GM21360 (cell line): Measurements from ENCODE around the gene PSME1.
A peak's percentile ranks its signal among the peaks of the same experiment; 100 is the strongest.

ENCODE experiments used
- ATAC-seq: cut with Tn5 transposase; IDR thresholded peaks from one replicate; pipeline ENCODE4 v1.9.1; 2021; ENCODE audit warnings: mild to moderate bottlenecking, moderate library complexity; ENCODE audit not compliant: unreplicated experiment

The PSME1 gene

GRCh38 chr14:24135834-24136683 lies at the start of gene PSME1:
Gene PSME1, plus strand, starts transcription at chr14:24136194. Its CDS starts 69 bp downstream, at chr14:24136263.
- peak; percentile 70 for ATAC-seq

DNA sequence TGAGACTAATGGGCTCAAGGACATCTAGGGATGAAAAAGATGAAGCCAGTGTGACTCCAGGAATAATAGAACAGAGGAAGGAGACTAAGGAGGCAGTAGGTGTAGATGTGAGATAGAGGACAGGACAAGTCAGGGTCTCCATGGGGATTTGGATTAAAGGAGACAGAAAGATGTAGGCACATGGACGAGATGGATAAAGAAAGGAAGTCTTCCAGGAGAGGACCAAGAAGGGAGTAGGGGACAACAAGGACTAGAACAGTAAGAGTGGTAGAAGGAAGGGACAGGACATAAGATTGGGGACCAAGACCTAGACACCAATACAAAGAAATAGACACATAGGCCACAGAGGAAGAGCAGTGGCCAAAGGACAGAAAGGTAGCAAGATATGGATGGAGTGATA lies 49.0 kb upstream of the PSME1 start:
- no peak for ATAC-seq

DNA sequence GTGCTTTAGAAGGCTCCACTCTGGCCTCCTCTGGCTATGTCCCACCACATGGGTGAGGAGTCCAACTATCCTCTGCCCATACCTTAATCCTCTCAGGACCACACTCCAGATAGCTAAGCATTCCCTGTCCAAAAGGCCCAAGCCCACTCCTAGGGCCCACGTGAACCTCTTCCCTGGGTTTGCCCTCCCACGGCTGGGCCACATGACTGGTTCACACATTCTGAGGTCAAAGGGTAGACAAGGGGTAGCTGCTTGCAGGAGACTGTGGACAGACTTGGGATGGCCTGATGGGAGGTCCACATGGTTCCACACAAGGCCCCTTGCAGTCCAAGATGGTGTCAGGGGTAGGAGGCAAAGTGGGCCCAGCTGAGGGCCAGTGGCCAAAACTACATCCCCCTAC lies 47.9 kb upstream of the PSME1 start:
- no peak for ATAC-seq

- ATAC-seq, result no peak
These were observed 46.1 kb upstream of the PSME1 start for GRCh38 chr14:24089890-24090289.

DNA sequence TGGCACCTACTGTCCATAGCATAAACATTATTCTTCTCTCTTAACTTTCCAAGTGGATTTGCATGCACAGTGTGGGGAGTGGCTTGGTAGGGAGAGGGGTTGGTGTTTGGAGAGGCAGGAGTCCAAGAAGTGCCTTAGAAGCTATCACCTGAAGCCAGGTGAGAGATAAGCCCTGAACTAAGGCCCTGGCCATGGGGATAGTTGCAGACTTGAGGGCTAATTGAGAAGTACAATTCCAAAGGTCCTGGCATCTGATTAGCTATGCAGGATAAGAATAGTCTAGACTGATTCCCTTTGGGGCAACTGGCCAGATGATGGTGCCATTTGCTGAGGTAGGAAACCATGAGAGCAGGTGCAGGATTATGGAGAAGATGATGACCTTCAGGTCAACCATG lies 43.9 kb upstream of the PSME1 start:
- no peak for ATAC-seq

DNA sequence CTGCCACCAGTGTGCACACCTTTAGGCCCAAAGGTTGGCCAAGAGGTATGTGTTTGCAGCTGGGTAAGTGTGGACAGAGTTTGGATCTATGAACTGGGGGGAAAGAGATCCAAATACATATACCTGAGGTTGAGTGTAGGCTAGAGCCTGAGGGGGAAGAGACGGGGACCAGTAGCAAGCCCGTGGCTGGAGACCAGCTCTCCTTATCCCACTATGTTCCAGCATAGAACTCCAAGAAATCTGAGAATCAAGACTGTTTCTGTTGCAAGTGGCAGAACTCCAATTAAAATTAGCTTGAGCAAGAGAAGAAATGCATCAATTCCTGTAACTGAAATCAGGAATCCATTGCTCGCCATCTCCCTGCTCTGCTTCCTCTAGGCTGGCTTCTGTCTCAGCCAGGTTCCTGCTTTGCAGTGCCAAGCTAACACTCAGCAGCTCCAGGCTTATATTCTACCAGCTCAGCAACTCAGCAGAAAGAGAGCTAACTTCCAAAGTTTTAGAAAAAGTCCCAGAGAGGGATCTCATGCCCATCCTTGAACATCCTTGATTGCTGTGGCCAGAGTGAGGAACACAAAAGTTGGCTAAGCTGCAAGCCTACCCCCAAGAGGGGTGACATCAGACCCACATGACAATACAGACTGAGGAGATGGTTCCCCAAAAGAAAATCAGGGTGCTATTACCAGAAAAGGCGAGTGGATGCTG lies 43.3 kb upstream of the PSME1 start:
- ATAC-seq, result no peak

GRCh38 chr14:24093207-24093900 lies 42.6 kb upstream of the PSME1 start:
- no peak for ATAC-seq

DNA sequence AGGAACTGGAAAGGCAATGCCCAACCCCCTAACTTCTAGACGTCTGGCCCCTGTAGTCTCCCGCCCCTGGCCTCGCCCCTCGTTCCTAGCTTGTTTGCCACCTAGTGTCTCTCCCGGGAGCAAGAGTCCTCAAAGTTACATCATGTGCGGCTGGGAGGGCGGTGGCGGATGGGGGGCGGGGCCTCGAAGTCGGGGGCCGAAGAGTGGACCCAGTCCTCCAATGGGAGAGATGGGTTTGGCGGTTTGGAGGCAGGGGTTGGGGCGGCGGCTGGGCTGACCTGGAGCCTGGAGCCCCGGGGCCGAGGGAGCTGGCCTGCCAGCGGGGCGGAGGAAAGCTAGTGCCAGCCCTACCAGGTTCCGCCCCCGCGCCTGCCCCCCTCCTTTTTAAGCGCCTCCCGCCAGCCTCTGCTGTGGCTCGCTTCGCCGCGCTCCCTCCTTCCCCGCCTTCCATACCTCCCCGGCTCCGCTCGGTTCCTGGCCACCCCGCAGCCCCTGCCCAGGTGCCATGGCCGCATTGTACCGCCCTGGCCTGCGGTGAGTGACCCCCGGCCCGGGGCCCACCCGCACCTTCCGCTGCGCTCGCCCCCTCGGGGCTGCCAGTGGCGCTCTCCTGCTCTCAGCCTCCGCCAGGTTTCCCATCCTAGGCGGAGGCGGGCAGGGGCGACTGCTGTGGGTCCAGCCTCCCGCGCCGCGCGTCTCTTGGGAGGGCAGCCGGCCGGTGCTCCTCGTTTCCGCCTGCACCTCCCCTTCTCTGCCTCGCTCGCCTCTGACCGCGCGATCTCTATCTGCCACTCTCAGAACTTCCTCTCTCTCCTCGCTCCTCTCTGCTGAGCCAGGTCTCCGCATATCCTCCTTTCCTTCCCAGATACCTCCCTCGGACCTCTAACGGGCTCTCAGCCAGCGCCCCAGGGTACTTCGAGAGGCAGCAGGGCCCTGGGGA lies 41.8 kb upstream of the PSME1 start, which contains the start of gene PCK2:
PCK2 (plus strand) TSS at position 411 of the 940 bp plus-strand sequence; CDS start at position 506, 95 bp downstream.
- ATAC-seq, result peak; percentile 52

DNA sequence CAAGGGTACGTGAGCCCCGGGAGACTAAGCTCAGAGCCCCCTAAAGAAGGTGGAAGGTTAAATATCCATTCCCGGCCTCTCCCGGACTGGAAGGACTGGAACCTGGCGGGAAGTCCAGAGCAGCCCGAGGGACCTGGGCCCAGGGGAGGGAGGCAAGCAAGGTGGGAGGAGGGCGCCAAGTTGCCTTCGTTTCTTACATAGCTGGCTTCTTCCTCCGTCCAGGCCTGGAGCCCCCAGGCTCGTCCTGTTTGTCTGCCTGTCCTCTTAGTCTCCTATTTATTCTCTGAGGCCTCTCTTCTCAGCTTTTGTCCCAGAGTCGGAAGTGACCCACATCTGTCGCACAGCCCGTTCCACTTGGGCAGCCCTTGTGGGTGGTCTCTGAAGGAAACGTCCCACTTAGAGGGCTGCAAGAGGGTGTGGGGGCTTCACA lies 41.1 kb upstream of the PSME1 start:
- ATAC-seq, result no peak

DNA sequence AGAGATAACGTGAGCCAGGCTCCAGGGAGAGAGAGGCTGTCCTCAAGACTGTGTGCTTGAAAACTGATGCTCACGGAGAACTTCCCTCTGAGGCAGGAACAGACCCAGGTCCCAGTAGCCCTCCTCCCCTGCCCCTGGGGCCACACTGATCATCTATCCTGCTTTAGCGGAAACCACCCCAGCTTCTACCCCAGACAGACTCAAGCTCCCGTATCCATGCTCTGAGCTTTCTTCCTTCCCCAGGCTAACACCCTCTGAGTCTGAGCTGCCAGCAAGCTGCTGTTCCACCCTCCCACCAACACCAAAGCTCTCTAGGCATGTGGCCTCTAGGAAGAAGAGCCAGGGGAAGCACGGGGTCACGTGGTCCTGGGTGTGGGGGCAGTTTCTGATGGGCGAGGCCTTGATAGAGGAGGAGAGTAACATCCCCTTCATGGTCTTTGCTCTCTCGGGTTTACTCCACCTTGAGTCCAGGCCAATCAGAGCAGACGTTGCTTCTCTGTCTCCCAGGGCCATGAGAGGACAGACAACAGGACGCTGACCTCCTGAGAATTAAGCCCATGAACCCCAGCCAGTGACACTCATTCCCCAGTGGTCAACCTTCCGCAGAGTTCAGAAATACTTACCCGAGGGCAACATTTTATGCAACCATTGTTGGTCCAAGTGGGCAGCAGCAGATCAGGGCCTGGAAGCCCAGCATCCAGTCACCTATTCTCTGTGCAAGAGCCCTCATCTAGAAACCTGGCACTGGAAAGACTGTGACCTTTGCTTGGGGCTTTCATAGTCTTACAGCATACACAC lies 40.5 kb upstream of the PSME1 start:
- ATAC-seq, result peak; percentile 63

DNA sequence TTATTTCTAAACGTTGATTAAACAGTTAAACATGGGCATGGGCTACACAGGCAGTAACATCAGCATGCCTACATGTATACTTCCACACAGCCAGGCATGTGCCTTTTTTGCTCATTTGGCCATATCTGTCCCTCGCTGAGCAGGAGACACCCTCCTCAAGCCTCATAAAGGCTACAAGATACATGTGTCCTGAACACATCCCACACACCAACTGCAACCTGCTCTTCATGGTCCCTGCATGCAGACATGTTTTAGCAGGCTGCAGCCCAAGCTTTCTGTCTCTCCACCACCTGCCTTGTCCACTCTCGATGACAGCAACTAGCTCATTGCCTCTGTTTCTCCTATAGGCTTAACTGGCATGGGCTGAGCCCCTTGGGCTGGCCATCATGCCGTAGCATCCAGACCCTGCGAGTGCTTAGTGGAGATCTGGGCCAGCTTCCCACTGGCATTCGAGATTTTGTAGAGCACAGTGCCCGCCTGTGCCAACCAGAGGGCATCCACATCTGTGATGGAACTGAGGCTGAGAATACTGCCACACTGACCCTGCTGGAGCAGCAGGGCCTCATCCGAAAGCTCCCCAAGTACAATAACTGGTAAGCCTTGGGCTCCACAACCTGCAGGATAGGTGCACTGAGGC lies 39.3 kb upstream of the PSME1 start:
- no peak for ATAC-seq

DNA sequence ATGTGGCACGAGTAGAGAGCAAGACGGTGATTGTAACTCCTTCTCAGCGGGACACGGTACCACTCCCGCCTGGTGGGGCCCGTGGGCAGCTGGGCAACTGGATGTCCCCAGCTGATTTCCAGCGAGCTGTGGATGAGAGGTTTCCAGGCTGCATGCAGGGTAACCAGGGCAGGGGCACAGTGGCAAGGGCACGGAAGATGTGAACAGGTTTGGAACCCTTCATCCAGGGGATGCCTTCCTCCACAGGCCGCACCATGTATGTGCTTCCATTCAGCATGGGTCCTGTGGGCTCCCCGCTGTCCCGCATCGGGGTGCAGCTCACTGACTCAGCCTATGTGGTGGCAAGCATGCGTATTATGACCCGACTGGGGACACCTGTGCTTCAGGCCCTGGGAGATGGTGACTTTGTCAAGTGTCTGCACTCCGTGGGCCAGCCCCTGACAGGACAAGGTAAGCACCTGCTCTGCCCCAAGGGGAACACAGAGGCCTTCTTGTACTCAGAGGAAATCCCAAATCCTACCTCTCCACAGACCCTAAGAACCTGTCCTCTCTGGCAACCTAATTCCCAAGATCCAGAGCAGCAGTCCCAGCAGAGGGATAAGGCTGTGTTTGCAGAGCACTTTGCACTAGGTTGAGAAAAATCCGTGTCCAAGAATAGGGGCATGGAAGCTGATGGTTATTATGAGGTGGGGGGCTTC lies 37.6 kb upstream of the PSME1 start:
- no peak for ATAC-seq

- no peak for ATAC-seq
These were observed 36.8 kb upstream of the PSME1 start for GRCh38 chr14:24098927-24099813.

- no peak for ATAC-seq
These were observed 35.6 kb upstream of the PSME1 start for GRCh38 chr14:24100197-24100981.

- no peak for ATAC-seq
These were observed 35.0 kb upstream of the PSME1 start for GRCh38 chr14:24100982-24101494.

DNA sequence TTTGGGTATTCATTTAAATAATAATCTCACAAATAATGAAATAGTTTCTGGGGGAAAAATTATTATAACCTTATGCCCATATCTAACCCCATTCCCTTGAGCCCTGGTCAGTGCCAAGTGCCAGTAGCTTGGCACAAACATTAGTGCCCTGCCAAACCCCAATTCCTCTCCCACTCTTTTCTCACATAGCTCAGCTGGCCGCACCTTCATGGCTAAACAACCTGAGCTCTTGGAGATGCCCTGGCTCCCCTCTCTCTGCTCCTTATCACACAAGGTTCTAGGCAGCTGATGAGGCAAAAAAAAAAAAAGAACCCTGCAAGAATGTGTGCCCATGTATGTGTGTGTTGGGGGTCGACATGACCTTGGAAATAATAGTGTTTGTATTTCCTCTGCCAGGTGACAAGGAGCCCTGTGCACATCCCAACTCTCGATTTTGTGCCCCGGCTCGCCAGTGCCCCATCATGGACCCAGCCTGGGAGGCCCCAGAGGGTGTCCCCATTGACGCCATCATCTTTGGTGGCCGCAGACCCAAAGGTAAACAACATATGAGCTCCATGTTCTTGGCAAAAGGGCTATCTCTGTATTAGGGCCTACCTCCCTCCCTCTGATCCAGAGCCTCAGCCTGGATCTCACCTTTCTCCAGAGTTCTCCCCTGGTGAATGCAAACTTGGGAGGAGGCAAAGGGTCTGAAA lies 33.5 kb upstream of the PSME1 start:
- no peak for ATAC-seq
